K562 (cell line): Measurements from ENCODE around the gene RAB11FIP2. TPM values are rescaled to one million over a fixed set of nuclear protein-coding genes. Genes with fewer than 3 reads are reported as not detected.

Source experiments
- CBX1 ChIP-seq: sonication (generic); IDR thresholded peaks from 2 replicates; pipeline ENCODE4 v1.6.1; 2016; ENCODE audit warnings: antibody characterized with exemption, low read depth, mild to moderate bottlenecking
- NFATC3 ChIP-seq: fragments of 450-650 bp; IDR thresholded peaks from 2 replicates; pipeline ENCODE4 v1.6.1; 2017; ENCODE audit warnings: mild to moderate bottlenecking
- U2AF1 ChIP-seq: fragments of 200-400 bp; formaldehyde crosslinking; optimal IDR thresholded peaks from 2 replicates; pipeline ENCODE3; 2017; ENCODE audit warnings: mild to moderate bottlenecking, low read depth, low read length, moderate library complexity
- ZNF165 ChIP-seq: fragments of 250-450 bp; sonication (Bioruptor Pico); IDR thresholded peaks from 2 replicates; pipeline ENCODE4 v1.4.0; 2020; ENCODE audit warnings: borderline replicate concordance
- ZNF217 ChIP-seq: sonication (generic); formaldehyde crosslinking; IDR thresholded peaks from 2 replicates; pipeline ENCODE4 v1.8.0; 2022; ENCODE audit warnings: mild to moderate bottlenecking, missing genetic modification reagents
- polyA plus RNA-seq, 8 experiments: library from polyadenylated mRNA; depleted of rRNA in 4 of 8; stranded (reverse) in 5 of 8; unstranded in 3 of 8; fragments of >200 nt; fragmentation: Nextera tagmentation in 2 of 8; fragmentation: Illumina TruSeq in 1 of 8; extraction: Ambion mirVana in 2 of 8; extraction: Trizol in 1 of 8; gene quantifications; 2 replicates each; pipeline versions ENCODE4 v1.2.1 to v1.2.3, GENCODE V29; 2011 to 2014; ENCODE audit warnings: inconsistent platforms in 1 of 8, missing spikeins in 1 of 8
- total RNA-seq, 7 experiments: library from RNA; depleted of rRNA in 6 of 7; stranded (reverse); fragments of >200 nt in 6 of 7; fragmentation: Illumina TruSeq in 2 of 7; extraction: Trizol in 2 of 7; gene quantifications; 2 replicates each; pipeline versions ENCODE4 v1.2.1 to v1.2.3, GENCODE V29; 2011 to 2021; ENCODE audit warnings: low replicate concordance in 1 of 7
- TF ChIP-seq, protein P1 (sequence below): fragments of 450-650 bp; IDR thresholded peaks from 2 replicates; pipeline ENCODE4 v1.6.1; 2016; ENCODE audit warnings: mild to moderate bottlenecking, moderate library complexity
- TF ChIP-seq, protein P2 (sequence below): sonication (generic); formaldehyde crosslinking; IDR thresholded peaks from 2 replicates; pipeline ENCODE4 v1.8.0; 2022; ENCODE audit warnings: mild to moderate bottlenecking, missing genetic modification reagents
- TF ChIP-seq, protein P3 (sequence below): fragments of 450-650 bp; formaldehyde crosslinking; IDR thresholded peaks from 2 replicates; pipeline ENCODE4 v1.4.0; 2020; ENCODE audit warnings: mild to moderate bottlenecking, moderate library complexity
- TF ChIP-seq, protein P4 (sequence below), 2 experiments: fragments of 450-650 bp; IDR thresholded peaks; 2 replicates each; pipeline ENCODE4 v1.6.1; 2016

Gene RAB11FIP2
- total and polyA plus RNA-seq, 9 of the 15 experiments (the other 6 are each of a cell fraction or from before 2014, with no cell fraction given), result 3.0 to 10.6 (median 3.9) TPM

DNA sequence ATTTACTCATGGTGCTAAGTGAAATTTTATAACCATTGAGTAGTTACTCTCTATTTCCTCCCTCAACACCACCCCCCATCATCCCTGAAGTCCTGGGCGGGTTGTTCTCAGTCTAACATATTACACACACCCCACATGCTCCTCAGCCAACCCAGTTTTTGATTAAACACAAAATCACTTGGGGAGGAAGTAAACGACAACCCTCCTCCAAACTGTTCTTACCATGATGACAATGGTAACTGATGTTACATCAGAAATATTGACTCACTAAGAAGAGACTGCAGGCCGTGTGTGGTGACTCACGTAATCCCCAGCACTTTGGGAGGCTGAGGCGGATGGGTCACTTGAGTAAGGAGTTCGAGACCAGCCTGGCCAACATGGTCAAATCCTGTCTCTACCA, 44.2 kb downstream of the RAB11FIP2 start (continued):
- TF ChIP-seq, protein P1, sequence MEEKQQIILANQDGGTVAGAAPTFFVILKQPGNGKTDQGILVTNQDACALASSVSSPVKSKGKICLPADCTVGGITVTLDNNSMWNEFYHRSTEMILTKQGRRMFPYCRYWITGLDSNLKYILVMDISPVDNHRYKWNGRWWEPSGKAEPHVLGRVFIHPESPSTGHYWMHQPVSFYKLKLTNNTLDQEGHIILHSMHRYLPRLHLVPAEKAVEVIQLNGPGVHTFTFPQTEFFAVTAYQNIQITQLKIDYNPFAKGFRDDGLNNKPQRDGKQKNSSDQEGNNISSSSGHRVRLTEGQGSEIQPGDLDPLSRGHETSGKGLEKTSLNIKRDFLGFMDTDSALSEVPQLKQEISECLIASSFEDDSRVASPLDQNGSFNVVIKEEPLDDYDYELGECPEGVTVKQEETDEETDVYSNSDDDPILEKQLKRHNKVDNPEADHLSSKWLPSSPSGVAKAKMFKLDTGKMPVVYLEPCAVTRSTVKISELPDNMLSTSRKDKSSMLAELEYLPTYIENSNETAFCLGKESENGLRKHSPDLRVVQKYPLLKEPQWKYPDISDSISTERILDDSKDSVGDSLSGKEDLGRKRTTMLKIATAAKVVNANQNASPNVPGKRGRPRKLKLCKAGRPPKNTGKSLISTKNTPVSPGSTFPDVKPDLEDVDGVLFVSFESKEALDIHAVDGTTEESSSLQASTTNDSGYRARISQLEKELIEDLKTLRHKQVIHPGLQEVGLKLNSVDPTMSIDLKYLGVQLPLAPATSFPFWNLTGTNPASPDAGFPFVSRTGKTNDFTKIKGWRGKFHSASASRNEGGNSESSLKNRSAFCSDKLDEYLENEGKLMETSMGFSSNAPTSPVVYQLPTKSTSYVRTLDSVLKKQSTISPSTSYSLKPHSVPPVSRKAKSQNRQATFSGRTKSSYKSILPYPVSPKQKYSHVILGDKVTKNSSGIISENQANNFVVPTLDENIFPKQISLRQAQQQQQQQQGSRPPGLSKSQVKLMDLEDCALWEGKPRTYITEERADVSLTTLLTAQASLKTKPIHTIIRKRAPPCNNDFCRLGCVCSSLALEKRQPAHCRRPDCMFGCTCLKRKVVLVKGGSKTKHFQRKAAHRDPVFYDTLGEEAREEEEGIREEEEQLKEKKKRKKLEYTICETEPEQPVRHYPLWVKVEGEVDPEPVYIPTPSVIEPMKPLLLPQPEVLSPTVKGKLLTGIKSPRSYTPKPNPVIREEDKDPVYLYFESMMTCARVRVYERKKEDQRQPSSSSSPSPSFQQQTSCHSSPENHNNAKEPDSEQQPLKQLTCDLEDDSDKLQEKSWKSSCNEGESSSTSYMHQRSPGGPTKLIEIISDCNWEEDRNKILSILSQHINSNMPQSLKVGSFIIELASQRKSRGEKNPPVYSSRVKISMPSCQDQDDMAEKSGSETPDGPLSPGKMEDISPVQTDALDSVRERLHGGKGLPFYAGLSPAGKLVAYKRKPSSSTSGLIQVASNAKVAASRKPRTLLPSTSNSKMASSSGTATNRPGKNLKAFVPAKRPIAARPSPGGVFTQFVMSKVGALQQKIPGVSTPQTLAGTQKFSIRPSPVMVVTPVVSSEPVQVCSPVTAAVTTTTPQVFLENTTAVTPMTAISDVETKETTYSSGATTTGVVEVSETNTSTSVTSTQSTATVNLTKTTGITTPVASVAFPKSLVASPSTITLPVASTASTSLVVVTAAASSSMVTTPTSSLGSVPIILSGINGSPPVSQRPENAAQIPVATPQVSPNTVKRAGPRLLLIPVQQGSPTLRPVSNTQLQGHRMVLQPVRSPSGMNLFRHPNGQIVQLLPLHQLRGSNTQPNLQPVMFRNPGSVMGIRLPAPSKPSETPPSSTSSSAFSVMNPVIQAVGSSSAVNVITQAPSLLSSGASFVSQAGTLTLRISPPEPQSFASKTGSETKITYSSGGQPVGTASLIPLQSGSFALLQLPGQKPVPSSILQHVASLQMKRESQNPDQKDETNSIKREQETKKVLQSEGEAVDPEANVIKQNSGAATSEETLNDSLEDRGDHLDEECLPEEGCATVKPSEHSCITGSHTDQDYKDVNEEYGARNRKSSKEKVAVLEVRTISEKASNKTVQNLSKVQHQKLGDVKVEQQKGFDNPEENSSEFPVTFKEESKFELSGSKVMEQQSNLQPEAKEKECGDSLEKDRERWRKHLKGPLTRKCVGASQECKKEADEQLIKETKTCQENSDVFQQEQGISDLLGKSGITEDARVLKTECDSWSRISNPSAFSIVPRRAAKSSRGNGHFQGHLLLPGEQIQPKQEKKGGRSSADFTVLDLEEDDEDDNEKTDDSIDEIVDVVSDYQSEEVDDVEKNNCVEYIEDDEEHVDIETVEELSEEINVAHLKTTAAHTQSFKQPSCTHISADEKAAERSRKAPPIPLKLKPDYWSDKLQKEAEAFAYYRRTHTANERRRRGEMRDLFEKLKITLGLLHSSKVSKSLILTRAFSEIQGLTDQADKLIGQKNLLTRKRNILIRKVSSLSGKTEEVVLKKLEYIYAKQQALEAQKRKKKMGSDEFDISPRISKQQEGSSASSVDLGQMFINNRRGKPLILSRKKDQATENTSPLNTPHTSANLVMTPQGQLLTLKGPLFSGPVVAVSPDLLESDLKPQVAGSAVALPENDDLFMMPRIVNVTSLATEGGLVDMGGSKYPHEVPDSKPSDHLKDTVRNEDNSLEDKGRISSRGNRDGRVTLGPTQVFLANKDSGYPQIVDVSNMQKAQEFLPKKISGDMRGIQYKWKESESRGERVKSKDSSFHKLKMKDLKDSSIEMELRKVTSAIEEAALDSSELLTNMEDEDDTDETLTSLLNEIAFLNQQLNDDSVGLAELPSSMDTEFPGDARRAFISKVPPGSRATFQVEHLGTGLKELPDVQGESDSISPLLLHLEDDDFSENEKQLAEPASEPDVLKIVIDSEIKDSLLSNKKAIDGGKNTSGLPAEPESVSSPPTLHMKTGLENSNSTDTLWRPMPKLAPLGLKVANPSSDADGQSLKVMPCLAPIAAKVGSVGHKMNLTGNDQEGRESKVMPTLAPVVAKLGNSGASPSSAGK, result 0 out of 2 replicates have a peak, but pooled peaks have one; percentile 18
- TF ChIP-seq ZNF217 (CRISPR knock-in tag), result no peak
- TF ChIP-seq, protein P2, sequence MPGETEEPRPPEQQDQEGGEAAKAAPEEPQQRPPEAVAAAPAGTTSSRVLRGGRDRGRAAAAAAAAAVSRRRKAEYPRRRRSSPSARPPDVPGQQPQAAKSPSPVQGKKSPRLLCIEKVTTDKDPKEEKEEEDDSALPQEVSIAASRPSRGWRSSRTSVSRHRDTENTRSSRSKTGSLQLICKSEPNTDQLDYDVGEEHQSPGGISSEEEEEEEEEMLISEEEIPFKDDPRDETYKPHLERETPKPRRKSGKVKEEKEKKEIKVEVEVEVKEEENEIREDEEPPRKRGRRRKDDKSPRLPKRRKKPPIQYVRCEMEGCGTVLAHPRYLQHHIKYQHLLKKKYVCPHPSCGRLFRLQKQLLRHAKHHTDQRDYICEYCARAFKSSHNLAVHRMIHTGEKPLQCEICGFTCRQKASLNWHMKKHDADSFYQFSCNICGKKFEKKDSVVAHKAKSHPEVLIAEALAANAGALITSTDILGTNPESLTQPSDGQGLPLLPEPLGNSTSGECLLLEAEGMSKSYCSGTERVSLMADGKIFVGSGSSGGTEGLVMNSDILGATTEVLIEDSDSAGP (CRISPR knock-in tag), result no peak
- TF ChIP-seq, protein P3, sequence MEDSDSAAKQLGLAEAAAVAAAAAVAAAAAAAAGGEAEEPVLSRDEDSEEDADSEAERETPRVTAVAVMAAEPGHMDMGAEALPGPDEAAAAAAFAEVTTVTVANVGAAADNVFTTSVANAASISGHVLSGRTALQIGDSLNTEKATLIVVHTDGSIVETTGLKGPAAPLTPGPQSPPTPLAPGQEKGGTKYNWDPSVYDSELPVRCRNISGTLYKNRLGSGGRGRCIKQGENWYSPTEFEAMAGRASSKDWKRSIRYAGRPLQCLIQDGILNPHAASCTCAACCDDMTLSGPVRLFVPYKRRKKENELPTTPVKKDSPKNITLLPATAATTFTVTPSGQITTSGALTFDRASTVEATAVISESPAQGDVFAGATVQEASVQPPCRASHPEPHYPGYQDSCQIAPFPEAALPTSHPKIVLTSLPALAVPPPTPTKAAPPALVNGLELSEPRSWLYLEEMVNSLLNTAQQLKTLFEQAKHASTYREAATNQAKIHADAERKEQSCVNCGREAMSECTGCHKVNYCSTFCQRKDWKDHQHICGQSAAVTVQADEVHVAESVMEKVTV (CRISPR knock-in tag), result no peak
- no peak for TF ChIP-seq U2AF1
- TF ChIP-seq CBX1, result no peak
- no peak for TF ChIP-seq ZNF165
- TF ChIP-seq, protein P4, sequence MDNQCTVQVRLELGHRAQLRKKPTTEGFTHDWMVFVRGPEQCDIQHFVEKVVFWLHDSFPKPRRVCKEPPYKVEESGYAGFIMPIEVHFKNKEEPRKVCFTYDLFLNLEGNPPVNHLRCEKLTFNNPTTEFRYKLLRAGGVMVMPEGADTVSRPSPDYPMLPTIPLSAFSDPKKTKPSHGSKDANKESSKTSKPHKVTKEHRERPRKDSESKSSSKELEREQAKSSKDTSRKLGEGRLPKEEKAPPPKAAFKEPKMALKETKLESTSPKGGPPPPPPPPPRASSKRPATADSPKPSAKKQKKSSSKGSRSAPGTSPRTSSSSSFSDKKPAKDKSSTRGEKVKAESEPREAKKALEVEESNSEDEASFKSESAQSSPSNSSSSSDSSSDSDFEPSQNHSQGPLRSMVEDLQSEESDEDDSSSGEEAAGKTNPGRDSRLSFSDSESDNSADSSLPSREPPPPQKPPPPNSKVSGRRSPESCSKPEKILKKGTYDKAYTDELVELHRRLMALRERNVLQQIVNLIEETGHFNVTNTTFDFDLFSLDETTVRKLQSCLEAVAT (IDR thresholded peaks at IDR 0.05), result no peak
- TF ChIP-seq NFATC3, result no peak
- TF ChIP-seq, all 486 proteins: peak for 23
